NCI-H2171 treated with DMSO at 0.1 percent for 48 hours (cell line): ENCODE results near the gene PARD3.
"Not testable (repeated sequence)": the region's sequence is repeated elsewhere in the genome, so short reads cannot be mapped to it uniquely, and the experiment has no call there.

Source experiments
- DNase-seq: peaks from one replicate; lab custom pipeline; 2025; lab: John Stamatoyannopoulos, UW

Gene PARD3

DNA sequence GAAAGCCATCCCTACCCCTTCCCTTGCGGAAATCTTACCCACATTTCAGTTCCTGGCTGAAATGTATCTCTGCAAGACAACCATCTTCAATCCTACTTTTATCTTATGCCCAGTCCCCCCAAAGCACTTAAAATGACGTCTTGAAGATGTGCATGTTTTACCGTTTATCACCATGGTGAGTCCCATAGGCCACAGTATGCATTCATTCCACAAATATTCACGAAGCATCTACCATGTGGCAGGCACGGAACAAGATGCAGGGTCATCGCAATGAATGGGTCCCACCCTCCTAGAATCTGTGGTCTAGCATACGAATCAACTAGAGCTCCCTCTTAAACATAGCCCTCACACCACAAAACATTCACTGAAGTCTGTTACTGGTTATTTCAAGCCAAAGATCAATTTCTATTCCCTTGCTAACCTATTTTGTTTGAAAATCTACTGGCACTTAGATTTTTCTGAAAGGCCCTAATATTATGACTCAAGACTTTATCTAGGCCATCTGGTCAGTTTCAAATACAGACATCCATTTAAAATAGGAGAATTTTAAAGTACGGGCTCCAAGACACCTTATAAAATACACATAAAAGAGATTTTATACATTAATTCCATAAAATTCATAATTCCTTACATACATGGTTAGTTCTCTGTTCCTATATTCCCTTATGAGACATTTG, 99.4 kb downstream of the PARD3 start:
- DNase-seq, result no peak

DNA sequence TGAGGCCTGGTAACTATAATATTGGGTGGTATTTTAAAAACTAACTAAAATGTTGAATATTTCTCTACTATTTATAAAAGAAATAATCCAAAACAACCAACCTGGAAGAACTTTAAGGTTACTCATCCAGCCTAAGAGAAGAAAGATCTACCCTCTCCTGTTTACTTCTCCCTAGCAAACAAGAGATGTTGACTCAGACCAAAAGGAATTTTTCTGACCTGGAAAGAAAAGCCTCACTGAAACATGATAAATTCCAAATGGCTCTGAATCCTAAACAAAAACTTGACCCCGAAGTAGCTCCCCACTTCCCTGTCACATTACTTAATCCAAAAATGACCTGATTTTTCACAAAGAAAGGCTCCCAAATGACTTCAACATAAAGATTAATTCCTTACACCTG, 101.2 kb downstream of the PARD3 start:
- no peak for DNase-seq

DNA sequence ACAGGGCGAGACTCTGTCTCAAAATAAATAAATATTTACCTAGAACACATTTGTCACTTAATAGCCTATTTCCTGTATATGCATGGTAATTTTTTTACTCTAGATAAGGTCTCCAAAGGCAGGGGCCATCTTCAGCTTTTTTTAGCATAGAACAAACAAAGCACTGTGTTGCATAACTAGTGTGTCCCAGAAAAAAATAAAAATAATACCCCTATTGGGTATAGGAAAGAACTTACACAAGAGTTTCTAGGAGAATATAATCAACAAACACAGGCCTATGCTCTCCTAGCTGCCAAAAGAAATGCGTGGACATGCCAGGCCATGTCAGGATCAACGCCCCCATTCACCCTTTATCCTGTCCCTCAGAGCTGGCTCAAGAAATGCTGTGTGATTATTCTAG, 103.6 kb downstream of the PARD3 start:
- no peak for DNase-seq

DNA sequence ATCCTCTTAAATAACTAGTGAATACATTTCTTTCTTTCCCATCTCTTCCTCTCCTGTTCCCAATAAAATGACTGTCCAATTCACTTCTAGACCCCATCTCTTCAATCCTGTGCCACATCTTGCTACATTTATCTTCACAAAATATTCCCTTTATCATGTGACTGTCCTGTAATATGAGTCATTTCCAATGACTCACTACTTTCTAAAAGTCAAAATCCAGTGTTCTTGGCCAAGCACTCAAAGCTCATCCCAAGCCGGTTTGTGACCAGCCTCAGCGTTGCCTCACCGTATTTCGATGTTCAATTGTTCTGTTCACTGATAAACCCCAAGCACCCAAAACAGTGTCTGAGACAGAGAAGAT, 104.7 kb downstream of the PARD3 start:
- DNase-seq, result no peak

DNA sequence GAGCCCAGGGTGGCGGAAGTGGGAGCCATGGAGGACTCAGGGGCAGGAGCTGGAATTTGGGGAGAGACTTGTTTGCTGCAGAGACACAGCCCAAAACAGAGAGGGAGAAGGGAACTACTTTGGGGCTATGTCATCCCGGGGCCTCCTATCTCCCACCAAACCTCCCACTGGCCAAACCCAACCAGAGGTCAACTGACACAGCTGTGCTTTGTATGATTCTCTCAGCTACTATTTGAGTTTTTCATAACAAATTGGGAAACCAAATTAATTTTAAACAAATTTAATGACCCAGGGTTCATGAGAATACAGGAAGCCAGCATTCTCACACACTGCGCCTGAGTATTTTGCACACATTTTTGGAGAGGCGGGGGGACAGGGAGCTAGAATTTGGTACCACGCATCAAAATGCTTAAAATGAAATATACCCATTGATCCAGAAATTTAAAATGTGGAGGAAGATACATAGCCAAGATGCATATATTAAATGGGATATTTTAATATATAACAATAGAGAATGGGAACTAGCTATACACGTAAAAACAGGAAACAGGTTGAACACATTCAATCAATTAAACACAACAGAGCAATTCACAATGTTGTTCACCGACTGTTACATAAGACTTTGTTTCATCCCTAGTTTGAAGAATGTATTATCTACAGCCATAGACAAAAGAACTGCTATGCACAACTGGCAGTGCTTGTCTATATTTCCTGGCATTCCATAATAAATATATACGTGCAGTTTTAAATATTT, 105.3 kb downstream of the PARD3 start:
- DNase-seq, result no peak

DNA sequence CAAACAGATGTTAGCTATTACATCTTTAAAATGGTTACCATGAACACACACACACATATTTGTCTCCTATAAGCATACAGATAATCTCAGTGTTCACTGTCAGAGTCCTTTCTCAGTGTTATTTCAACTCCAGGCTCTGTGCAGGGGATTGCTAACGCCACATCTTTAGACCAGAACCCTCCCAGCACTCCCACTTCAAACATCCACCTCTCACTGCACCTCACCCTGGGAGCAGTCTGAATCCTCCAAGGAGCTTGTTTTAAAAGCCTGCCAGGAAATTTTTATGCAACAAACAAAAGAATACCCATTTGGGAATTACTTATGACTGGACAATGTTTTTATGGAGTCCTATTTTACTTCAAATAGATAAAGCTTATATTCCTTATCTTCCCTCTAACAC, 107.4 kb downstream of the PARD3 start:
- no peak for DNase-seq

DNA sequence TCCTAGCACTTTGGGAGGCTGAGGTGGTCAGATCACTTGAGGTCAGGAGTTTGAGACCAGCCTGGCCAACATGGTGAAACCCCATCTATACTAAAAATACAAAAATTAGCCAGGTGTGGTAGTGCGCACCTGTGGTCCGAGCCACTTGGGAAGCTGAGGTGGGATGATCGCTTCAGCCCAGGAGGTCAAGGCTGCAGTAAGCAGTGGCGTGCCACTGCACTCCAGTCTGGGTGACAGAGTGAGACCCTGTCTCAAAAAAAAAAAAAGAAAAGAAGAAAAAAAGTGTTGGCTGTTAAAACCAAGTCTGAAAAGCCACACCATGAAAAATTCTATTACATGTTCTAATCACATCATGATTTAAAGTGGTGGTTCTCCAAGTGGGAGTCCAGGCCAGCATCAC, 108.1 kb downstream of the PARD3 start:
- not testable (repeated sequence) for DNase-seq

DNA sequence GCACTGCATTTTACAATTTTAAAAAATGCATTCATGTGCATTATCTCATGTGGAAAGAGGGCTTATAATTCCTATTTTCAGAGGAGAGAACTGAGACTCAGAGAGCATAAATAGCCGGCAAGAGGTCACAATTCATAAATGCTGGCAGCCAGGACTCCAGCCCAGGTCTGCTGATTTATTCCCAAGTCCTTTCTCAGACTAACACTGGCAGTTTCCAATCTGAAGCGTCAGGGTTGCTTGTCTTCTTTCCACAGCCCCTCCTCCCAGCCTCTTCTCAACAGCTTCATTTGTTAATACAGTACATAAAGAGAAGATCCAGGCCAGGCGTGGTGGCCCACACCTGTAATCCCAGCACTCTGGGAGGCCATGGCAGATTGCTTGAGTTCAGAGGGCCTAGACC, 108.9 kb downstream of the PARD3 start:
- DNase-seq, result no peak

DNA sequence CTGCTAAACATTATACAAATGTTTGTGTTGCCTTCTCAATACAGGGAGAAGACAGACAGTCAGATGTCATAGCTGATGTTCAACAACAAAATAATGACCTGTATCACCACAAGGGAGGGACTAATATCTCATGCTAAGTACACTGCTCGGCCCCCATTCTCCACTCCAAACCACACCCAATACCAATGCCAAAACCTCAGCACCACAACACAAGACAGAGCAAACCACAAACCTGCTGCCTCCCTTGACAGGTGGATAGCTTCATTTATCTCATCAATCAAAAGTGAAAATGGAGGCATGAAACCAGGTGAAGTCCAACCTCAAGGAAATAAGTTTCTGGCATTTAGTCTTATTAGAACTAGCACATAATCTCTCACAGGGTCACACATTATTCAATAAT, 109.5 kb downstream of the PARD3 start:
- no peak for DNase-seq

DNA sequence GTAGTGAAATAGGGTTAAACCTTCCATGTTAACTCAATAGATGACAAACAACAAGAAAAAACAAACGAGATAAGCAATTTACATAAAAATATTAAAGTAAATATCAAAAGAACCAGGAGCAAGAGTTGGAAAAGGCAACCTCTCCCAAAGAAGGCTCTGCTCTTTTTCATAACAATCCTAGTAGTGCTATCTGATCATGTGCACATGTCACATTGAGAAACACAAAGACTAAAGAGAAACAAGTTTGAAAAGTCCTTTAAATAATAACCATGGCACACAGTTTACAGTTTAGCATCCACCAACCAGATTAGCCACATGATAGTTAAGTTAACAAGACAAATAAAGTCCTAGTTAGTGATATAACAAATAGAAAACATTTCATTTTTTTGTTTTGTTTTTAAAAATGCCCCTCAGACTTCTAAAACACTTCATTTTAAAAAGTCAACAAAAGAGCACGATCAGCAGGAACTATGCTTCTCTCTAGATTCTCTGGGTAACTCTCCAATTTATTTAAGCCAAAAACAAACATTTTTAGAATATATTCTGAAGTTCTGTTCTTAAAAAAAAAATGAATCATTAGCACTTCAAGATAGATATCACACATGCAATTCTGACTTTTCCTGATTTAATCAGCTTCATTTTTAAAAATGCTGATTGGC, 110.4 kb downstream of the PARD3 start:
- DNase-seq, result no peak

DNA sequence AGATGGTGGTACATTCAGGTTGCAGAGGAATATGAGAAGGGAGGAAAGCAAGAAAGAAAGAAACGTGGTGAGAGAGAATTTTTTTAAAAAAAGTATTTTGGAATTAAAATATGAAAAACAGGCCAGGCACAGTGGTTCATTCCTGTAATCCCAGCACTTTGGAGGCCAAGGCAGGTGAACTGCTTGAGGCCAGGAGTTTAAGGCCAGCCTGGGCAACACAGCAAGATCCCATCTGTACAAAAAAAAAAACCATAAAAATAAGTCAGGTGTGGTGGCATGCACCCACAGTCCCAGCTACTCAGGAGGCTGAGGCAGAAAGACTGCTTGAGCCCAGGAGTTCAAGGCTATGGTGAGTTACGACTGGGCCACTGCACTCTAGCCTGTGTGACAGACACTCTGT, 112.1 kb downstream of the PARD3 start:
- no peak for DNase-seq

DNA sequence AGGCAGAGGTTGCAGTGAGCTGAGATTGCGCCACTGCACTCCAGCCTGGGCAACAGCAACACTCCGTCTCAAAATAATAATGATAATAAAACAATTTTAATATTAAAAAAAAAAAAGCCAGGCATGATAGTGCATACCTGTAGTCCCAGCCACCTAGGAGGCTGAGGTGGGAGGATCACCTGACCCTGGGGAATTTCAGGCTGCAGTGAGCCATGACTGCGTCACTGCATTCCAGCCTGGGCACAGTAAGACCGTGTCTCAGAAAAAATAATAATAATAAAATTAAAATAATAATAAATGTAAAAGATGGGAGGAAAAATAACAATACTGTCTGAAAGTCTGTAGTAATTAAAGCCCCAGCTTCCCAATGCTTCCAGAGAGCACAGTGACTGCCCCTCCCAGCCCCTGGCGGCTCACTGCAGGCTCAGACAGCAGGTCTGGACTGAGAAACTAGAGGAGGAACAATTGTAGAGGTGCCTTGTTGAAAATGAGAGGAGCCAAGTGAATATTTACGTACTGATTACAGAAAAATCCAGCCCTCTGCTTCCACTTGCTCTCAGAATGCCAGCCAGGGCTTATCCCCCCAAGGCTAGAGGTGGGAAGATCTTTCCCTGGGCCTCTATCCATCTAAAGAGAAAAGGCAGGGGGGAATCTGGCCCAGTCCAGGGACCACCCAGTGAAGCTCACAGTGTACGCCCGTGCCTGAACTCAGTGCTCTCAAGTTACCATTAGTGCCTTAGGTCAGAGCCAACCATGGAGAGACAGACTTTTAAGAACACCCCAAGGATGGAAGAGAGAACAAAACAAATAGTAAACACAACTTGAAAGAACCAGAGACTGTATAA, 112.8 kb downstream of the PARD3 start:
- peak; percentile 2 for DNase-seq

DNA sequence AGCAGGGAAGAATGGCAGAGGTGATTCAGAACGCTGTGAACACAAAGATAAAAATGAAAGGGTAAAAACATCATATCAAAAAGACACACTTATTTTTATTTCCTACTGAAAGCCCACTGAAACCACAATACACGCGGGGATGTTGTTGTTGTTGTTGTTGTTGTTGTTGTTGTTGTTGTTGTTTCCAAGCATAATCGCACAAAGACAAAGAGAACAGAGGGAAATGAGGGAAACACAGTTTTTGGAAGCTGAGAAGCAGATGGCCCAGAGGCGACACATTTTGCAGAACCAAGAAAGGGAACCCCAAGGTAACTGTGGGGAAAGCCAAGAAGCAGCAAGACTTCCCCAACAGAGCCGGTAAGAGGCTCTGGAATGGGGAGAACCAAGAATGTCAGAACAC, 113.9 kb downstream of the PARD3 start:
- DNase-seq, result no peak

DNA sequence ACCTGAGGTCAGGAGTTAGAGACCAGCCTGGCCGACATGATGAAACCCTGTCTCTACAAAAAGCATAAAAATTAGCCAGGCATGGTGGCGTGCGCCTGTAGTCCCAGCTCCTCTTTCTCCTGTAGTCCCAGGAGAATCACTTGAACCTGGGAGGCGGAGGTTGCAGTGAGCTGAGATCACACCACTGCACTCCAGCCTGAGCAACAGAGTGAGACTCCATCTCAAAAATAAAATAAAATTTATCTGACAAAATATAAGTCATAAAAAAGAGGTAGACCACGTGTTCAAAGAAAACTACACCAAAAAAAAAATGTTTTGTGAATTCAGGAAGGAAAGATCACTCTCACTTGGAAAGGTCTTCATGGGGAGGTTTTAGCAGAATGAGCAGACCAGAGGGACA, 114.3 kb downstream of the PARD3 start:
- not testable (repeated sequence) for DNase-seq

DNA sequence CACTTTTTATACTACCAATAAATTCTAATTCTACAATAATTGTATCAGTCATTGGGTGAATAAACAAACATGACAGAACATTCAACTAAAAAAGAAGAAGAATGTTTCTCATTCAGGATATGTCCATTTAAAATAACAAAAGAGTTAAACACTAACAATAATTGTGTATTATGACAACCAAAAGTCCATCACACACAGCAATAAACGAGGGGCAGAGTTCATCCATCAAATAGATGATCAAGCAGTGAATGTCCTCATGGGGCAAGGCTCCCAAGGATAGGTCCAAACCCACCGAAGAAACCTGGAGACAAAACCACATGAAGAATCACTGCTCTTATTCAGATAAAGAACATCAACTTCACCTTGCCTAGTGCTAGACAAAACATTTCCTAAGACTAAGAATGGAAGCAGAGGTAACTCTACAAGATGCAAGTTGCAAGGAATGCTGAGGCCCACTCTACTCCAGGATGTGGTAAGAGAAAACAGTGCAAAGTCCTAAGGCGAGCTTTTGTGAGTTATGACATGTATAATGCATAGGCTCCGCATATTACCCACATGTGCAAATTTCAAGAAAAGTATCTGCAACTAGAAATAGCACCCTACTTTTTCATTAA, 115.1 kb downstream of the PARD3 start:
- no peak for DNase-seq

DNA sequence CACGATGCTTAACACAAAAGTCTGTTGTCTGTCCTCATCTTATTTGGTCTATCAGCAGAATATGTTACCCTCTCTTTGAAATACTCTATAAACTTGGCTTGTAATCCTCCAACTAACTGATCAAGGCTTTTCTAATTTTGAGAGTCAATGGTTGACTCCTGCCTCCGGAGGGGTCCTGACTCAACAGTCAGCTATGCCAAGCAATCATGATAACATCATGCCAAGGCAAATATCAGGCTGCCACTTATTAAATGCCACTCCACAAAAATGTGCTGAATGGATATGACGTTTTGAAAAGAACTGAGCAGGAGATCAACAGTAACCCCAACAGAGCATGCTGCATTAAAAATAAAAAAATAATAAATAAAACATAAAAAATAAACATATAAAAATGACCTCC, 116.1 kb downstream of the PARD3 start:
- no peak for DNase-seq

DNA sequence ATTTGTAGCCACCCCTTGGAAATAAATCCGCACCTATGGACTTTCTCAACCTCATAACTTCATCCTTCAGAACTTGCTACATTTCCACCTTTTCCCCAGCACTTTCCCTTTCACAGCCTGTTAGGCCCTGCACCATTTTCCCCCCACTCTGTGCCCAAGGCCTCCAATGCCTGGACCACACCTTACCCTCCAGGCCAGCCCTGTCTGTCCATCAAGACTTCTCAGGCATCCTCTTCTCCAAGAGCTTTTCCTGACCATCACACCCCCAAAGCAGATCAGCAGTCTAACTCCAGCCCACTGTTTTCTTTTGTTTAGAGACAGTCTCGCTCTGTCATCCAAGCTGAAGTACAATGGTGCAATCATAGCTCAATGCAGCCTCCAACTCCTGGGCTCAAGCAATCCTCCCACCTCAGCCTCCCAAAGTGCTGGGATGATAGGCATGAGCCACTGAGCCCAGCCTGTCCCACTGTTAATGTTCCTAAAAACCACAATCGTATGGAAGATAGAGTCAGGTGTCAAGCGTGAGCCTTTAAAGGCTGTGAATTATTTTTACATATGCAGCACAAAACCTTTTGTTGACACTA, 116.8 kb downstream of the PARD3 start:
- no peak for DNase-seq

DNA sequence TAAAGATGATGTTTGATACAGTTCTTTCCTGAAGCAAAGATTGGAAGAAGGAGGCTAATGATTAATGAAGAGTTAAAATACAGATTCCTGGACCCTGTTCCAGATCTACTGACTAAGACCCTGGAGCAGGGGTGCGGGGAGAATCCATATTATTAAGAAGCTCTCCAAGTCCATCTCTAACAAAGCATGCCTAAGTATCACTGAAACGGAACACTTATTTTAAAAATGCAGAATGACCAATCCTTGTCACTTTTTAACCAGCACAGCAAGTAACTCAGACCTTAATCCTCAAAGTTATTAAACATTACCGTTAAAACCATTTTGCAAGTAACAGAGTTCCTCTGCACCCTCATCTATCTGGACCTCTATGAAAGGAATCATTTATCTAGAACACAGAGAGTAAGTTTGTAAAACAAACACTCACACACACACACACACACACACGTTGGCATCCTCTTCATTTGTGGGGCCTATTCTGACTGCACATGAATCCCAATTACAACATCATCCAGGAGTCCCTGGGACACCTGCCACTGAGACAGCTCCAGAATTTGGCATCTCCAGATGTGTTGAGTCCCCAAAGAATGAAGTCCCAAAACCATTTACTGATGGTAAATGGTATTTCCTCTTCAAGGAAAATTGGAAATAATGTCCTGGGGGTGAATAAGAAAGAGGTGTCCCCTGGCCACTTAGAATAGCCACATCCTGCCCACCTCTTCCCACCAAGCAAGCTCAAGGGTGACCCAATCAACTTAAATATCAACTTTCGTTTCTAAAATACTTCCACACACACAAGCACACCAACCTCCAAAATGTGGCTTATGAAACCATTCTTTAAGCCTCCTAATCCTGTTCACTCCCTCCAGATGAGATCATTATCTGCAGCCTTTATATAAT, 117.5 kb downstream of the PARD3 start:
- no peak for DNase-seq

DNA sequence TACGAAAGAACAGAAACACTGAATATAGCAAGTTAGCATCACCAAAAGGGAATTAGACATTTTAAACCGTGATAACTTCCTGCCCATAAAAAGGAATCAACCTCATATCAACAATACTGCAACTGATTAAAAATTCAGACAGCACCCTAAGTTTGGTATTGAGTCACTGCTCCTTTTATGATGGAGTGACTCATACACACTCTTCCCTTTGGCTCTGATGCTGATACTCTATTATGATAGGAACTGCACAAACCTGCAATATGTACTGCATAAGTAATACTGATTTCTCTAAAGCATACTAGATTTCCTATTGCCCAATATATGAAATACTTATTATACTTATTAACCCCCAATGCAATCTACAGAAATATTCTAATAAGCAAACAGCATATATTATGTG, 118.7 kb downstream of the PARD3 start:
- DNase-seq, result no peak

DNA sequence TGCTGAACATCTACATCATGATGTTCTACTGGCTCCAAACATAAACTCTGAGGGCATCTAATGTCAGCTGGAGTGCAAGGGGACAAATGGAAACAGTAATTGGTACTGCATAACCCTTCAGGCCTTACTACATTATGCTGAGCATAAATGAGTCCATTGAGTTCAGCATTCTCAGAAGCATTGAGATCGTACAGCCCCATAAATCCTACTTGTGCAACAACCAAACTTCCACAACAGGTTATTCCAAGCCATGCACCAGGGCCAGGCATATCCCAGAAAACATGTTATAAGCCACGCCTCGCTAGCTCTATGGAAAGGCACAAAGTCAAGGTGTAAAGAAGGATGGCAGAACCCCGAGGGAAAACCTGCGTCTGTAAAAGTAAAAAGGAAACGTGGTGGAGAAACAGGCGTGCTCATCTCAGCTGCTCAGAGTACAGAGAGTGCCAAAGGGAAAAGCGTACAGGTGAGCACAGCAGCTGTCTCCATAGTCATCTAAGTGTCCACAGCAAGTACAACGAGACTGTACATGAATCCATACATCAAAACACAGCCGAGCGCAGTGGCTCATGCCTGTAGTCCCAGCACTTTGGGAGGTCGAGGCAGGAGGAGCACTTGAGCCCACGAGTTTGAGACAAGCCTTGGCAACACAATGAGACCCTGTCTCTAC, 124.6 kb downstream of the PARD3 start:
- DNase-seq, result peak; percentile 37
